ENCODE measurements around the gene PWWP2B. TPM values are rescaled to one million over a fixed set of nuclear protein-coding genes. Genes with fewer than 3 reads are reported as not detected.

Gene PWWP2B
- total and polyA plus RNA-seq, 2 experiments from 2014 or later = 2.3 to 12.8 TPM

DNA sequence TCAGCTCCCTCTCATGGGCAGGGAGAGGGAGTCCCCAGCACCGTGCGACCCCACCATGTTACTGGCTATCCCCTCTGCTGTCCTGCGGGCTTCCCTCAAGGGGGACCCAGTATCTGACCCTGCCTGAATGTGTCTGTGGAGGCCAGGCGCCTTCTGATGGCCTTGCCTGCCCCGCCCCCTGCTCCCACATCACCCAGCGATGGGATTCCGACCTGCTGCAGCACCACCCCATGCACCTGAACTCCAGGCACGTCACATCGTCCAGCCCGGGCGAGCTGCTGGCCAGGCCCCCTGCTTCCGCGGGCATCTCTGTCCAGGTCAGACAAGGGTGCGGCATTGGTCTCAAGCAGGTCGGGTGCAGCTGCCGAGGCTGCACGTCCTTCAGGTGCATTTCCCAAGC lies 46.1 kb upstream of the PWWP2B start:
- no peaks in the 10 kb centered on the region for H3K27me3 ChIP-seq (ENCODE audit: insufficient read depth)
- no peaks in the 10 kb centered on the region for H3K9me3 Mint-ChIP-seq
- no peaks in the 10 kb centered on the region for H3K36me3 ChIP-seq (ENCODE audit: insufficient read depth)
- no peak for TF ChIP-seq NANOG (IDR thresholded peaks at IDR 0.05; ENCODE audit: borderline replicate concordance)
- TF ChIP-seq EZH2 (IDR thresholded peaks at IDR 0.05; ENCODE audit: low read depth, unreplicated experiment) = no peak
- TF ChIP-seq POLR2AphosphoS5 (IDR thresholded peaks at IDR 0.05; ENCODE audit: low read depth) = no peak
- no peak for TF ChIP-seq STAT1 (IDR thresholded peaks at IDR 0.05; ENCODE audit: unreplicated experiment)
- no peak for TF ChIP-seq EZH2phosphoT487 (IDR thresholded peaks at IDR 0.05; ENCODE audit: unreplicated experiment)
- TF ChIP-seq ZNF331 (CRISPR knock-in tag; IDR thresholded peaks at IDR 0.05; ENCODE audit: low read depth) = no peak
- TF ChIP-seq, protein P1, sequence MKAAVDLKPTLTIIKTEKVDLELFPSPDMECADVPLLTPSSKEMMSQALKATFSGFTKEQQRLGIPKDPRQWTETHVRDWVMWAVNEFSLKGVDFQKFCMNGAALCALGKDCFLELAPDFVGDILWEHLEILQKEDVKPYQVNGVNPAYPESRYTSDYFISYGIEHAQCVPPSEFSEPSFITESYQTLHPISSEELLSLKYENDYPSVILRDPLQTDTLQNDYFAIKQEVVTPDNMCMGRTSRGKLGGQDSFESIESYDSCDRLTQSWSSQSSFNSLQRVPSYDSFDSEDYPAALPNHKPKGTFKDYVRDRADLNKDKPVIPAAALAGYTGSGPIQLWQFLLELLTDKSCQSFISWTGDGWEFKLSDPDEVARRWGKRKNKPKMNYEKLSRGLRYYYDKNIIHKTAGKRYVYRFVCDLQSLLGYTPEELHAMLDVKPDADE (IDR thresholded peaks at IDR 0.05) = no peak
- TF ChIP-seq, protein P2, sequence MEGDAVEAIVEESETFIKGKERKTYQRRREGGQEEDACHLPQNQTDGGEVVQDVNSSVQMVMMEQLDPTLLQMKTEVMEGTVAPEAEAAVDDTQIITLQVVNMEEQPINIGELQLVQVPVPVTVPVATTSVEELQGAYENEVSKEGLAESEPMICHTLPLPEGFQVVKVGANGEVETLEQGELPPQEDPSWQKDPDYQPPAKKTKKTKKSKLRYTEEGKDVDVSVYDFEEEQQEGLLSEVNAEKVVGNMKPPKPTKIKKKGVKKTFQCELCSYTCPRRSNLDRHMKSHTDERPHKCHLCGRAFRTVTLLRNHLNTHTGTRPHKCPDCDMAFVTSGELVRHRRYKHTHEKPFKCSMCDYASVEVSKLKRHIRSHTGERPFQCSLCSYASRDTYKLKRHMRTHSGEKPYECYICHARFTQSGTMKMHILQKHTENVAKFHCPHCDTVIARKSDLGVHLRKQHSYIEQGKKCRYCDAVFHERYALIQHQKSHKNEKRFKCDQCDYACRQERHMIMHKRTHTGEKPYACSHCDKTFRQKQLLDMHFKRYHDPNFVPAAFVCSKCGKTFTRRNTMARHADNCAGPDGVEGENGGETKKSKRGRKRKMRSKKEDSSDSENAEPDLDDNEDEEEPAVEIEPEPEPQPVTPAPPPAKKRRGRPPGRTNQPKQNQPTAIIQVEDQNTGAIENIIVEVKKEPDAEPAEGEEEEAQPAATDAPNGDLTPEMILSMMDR (conservative IDR thresholded peaks at IDR 0.05; ENCODE audit: low read depth in 2 of 2) = no peak
- no peak for TF ChIP-seq JUNB (IDR thresholded peaks at IDR 0.05; ENCODE audit: unreplicated experiment)
- TF ChIP-seq, protein P3, sequence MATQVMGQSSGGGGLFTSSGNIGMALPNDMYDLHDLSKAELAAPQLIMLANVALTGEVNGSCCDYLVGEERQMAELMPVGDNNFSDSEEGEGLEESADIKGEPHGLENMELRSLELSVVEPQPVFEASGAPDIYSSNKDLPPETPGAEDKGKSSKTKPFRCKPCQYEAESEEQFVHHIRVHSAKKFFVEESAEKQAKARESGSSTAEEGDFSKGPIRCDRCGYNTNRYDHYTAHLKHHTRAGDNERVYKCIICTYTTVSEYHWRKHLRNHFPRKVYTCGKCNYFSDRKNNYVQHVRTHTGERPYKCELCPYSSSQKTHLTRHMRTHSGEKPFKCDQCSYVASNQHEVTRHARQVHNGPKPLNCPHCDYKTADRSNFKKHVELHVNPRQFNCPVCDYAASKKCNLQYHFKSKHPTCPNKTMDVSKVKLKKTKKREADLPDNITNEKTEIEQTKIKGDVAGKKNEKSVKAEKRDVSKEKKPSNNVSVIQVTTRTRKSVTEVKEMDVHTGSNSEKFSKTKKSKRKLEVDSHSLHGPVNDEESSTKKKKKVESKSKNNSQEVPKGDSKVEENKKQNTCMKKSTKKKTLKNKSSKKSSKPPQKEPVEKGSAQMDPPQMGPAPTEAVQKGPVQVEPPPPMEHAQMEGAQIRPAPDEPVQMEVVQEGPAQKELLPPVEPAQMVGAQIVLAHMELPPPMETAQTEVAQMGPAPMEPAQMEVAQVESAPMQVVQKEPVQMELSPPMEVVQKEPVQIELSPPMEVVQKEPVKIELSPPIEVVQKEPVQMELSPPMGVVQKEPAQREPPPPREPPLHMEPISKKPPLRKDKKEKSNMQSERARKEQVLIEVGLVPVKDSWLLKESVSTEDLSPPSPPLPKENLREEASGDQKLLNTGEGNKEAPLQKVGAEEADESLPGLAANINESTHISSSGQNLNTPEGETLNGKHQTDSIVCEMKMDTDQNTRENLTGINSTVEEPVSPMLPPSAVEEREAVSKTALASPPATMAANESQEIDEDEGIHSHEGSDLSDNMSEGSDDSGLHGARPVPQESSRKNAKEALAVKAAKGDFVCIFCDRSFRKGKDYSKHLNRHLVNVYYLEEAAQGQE (IDR thresholded peaks at IDR 0.05; ENCODE audit: unreplicated experiment) = no peak
- no peak for TF ChIP-seq ZNF114 (CRISPR knock-in tag; IDR thresholded peaks at IDR 0.05)
- no peak for TF ChIP-seq CREB1 (CRISPR knock-in tag; IDR thresholded peaks at IDR 0.05; ENCODE audit: low read depth)
- TF ChIP-seq, protein P4, sequence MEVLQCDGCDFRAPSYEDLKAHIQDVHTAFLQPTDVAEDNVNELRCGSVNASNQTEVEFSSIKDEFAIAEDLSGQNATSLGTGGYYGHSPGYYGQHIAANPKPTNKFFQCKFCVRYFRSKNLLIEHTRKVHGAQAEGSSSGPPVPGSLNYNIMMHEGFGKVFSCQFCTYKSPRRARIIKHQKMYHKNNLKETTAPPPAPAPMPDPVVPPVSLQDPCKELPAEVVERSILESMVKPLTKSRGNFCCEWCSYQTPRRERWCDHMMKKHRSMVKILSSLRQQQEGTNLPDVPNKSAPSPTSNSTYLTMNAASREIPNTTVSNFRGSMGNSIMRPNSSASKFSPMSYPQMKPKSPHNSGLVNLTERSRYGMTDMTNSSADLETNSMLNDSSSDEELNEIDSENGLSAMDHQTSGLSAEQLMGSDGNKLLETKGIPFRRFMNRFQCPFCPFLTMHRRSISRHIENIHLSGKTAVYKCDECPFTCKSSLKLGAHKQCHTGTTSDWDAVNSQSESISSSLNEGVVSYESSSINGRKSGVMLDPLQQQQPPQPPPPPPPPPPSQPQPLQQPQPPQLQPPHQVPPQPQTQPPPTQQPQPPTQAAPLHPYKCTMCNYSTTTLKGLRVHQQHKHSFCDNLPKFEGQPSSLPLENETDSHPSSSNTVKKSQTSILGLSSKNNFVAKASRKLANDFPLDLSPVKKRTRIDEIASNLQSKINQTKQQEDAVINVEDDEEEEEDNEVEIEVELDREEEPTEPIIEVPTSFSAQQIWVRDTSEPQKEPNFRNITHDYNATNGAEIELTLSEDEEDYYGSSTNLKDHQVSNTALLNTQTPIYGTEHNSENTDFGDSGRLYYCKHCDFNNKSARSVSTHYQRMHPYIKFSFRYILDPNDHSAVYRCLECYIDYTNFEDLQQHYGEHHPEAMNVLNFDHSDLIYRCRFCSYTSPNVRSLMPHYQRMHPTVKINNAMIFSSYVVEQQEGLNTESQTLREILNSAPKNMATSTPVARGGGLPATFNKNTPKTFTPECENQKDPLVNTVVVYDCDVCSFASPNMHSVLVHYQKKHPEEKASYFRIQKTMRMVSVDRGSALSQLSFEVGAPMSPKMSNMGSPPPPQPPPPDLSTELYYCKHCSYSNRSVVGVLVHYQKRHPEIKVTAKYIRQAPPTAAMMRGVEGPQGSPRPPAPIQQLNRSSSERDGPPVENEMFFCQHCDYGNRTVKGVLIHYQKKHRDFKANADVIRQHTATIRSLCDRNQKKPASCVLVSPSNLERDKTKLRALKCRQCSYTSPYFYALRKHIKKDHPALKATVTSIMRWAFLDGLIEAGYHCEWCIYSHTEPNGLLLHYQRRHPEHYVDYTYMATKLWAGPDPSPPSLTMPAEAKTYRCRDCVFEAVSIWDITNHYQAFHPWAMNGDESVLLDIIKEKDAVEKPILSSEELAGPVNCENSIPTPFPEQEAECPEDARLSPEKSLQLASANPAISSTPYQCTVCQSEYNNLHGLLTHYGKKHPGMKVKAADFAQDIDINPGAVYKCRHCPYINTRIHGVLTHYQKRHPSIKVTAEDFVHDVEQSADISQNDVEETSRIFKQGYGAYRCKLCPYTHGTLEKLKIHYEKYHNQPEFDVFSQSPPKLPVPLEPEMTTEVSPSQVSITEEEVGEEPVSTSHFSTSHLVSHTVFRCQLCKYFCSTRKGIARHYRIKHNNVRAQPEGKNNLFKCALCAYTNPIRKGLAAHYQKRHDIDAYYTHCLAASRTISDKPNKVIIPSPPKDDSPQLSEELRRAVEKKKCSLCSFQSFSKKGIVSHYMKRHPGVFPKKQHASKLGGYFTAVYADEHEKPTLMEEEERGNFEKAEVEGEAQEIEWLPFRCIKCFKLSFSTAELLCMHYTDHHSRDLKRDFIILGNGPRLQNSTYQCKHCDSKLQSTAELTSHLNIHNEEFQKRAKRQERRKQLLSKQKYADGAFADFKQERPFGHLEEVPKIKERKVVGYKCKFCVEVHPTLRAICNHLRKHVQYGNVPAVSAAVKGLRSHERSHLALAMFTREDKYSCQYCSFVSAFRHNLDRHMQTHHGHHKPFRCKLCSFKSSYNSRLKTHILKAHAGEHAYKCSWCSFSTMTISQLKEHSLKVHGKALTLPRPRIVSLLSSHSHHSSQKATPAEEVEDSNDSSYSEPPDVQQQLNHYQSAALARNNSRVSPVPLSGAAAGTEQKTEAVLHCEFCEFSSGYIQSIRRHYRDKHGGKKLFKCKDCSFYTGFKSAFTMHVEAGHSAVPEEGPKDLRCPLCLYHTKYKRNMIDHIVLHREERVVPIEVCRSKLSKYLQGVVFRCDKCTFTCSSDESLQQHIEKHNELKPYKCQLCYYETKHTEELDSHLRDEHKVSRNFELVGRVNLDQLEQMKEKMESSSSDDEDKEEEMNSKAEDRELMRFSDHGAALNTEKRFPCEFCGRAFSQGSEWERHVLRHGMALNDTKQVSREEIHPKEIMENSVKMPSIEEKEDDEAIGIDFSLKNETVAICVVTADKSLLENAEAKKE (CRISPR knock-in tag; IDR thresholded peaks at IDR 0.05) = no peak
- H4K20me1 ChIP-seq (replicated peaks; ENCODE audit: insufficient read depth) = no peaks in the 10 kb centered on the region
- no peak overlapping the region for H3K4me3 ChIP-seq
- H3K4me3 Mint-ChIP-seq = no peak overlapping the region
- H3K79me2 ChIP-seq (replicated peaks; ENCODE audit: insufficient read depth) = no peaks in the 10 kb centered on the region
- H3K27ac ChIP-seq (ENCODE audit: low read depth) = no peak overlapping the region
- no peak overlapping the region for H2AFZ ChIP-seq
- no peak for DNase-seq (ENCODE audit: low spot score)
- no peak overlapping the region for H3K4me2 ChIP-seq
- H3K36me3 Mint-ChIP-seq (ENCODE audit: low read depth) = no peaks in the 10 kb centered on the region; the same call in 2 of the 3 replicates
- peaks cover 9% of the 10 kb centered on the region for H3K4me1 Mint-ChIP-seq
- no peak overlapping the region for H3K27ac Mint-ChIP-seq
- H3K9me2 ChIP-seq (ENCODE audit: insufficient read depth) = no peaks in the 10 kb centered on the region
- no peaks in the 10 kb centered on the region for H3F3A ChIP-seq (replicated peaks; ENCODE audit: low read depth)
- ATAC-seq = no peak
- H3K27me3 Mint-ChIP-seq (ENCODE audit: insufficient read depth, low read depth, poor library complexity) = peaks cover 15% of the 10 kb centered on the region
- H3K4me1 ChIP-seq (ENCODE audit: insufficient read depth) = no peaks in the 10 kb centered on the region
